ENCODE data around the gene ADGRG3.
"Not testable (repeated sequence)": the region's sequence is repeated elsewhere in the genome, so short reads cannot be mapped to it uniquely, and the experiment has no call there.

ADGRG3 gene

DNA sequence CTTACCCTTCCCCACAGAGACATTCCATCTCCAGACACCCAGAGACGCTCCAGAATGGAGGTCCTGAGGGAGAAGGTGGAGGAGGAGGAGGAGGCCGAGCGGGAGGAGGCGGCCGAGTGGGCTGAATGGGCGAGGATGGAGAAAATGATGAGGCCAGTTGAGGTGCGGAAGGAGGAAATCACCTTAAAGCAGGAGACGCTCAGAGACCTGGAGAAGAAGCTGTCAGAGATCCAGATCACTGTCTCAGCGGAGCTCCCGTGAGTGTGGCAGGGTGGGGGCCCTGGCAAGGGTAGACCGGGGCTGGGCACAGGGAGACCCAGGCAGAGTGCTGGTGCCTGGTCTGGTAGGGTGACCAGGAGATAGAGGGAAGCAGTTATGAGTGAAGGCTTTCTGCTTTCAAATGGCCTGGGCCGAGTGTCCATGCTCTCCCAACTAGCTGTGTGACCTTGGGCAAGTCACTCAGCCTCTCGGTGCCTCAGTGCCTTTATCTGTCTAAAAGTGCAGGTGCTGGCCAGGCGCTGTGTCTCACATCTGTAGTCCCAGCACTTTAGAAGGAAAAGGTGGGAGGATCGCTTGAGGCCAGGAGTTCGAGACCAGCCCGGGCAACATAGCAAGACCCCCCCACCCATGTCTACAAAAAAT lies 29.9 kb downstream of the ADGRG3 start:
- no peak for DNase-seq

DNA sequence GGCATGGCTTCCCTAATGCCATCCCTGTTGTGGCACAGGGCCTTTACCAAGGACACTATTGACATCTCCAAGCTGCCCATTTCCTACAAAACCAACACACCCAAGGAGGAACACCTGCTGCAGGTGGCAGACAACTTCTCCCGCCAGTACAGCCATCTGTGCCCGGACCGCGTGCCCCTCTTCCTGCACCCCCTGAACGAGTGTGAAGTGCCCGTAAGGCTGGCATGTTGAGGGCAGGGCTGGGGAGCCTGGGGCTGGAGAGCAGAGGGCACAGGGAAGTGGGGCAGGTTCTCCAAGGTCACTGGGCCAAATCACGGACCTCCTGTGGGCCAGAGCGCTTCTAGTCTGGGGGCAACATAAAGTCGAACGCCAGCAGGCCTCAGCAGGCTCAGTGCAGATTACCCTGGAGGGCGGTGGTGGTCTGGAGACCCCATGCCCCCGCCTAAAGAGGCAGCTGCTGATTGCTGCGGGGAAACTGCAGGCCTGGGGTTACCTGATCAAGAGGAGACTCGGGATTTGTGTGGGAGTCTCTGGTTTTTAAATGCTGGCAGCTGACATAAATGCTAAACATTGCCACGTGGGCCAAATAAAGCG lies 30.8 kb downstream of the ADGRG3 start:
- no peak for DNase-seq

DNA sequence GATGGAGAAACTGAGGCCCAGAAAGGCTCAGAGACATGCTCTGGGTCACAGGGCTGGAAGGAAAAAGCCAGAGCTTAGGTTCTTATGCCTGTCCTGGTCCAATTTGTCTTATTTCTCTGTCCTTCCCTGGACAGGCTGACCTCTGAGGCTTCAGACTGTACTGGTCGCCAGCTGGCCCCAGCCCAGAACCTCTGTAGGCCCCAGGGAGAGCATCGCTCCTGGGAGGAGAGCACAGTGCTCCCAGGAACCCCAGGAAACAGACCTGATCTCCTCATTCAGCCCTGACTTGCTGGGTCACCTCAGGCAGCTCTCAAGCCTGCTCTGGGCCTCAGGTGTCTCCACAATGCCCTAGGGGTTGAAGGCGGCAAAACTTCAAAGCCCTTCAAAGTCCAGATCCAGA lies 31.4 kb downstream of the ADGRG3 start:
- DNase-seq: no peak

DNA sequence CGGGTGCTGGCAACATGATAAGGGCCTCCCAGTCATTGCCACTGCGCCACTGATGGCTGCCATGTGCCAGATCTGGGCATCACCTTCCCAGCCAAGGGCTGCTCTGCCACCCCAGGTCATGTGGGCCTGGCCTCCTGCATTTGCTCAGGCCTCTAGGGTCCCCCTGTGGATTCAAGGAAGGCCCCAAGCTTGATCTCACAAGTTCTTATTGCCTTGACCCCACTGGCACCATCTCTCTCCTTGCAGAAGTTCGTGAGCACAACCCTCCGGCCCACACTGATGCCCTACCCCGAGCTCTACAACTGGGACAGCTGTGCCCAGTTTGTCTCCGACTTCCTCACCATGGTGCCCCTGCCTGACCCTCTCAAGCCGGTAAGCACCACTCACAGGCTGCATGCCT lies 31.8 kb downstream of the ADGRG3 start:
- no peak for DNase-seq

DNA sequence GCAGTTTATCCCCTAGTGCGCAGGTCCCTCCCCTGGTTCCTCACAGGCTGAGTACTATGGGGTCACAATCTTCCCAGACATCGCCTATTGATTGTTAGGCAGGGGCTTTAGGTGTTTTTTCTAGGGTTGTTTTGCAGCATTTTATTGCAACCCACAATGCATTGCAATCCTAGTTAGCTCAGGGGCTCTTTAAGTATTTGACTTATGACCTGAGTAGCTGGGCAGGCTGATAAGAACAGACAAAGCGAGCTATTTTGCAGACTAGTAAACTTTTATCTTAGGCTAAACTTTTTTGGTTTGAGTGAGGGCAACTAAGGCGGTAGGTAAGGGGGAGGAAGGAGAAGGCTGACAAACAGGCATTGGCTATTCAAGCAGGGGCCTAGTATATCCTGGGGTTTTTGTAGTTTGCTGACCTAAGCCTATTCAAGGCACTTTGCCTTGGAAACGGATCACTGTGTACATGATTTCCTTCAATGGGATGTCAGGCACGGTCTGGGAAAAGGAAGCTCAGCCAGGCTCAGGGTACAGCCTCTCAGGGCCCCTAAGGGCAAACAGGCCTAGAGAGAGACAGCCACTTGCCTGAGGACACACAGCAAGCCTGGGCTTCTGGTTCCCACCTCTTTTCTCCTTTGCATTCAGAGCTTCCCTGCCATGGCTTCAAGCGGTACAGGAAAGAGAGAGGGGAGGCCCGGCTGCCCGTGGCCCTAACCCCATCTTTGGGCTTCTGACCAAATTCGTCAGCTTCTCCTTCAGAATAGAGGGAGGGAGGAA lies 32.9 kb downstream of the ADGRG3 start:
- no peak for DNase-seq

DNA sequence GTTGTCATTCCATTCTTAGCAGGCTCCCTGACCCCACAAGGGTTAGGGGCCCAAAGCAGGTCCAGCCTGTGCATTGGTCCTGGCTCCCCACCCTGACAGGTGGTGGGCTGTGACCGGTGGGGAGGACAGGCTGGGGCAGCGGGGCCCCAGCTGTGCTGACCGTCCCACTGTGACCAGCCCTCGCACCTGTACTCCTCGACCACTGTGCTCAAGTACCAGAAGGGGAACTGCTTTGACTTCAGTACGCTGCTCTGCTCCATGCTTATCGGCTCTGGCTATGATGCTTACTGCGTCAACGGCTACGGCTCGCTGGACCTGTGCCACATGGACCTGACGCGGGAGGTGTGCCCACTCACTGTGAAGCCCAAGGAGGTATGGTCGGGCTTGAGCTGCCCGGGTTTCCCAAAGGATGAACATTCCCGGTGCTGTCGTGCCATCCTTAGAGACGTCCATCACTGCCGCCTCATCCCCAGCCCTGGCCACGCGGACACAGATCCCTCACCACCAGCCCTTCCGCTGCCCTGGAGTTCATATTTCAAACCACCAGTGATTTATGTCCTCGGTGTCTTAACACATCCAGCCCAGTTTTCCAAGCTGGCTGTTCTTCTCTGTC lies 33.8 kb downstream of the ADGRG3 start:
- DNase-seq: no peak

DNA sequence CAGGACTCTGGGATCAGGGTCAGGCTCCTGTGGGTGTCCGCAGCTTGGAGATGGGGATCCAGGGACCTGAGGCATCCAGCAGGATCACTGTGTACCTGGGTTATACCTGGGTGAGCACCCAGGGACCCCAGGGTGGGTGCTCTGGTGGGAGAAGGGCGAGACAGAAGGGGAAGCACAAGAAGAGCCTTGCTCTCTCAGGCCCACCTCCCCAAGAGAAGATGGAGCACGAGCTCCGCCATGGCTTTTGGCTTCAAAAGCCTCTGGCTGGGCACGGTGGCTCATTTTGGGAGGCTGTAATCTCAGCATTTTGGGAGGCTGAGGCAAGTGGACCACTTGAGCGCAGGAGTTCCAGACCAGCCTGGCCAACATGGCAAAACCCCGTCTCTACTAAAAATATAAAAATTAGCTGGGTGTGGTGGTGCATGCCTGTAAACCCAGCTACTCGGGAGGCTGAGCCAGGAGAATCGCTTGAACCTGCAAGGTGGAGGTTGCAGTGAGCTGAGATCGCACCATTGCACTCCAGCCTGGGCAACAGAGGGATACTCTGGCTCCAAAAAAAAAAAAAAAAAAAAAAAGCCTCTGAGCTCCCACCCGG lies 35.4 kb downstream of the ADGRG3 start:
- no peak for DNase-seq

DNA sequence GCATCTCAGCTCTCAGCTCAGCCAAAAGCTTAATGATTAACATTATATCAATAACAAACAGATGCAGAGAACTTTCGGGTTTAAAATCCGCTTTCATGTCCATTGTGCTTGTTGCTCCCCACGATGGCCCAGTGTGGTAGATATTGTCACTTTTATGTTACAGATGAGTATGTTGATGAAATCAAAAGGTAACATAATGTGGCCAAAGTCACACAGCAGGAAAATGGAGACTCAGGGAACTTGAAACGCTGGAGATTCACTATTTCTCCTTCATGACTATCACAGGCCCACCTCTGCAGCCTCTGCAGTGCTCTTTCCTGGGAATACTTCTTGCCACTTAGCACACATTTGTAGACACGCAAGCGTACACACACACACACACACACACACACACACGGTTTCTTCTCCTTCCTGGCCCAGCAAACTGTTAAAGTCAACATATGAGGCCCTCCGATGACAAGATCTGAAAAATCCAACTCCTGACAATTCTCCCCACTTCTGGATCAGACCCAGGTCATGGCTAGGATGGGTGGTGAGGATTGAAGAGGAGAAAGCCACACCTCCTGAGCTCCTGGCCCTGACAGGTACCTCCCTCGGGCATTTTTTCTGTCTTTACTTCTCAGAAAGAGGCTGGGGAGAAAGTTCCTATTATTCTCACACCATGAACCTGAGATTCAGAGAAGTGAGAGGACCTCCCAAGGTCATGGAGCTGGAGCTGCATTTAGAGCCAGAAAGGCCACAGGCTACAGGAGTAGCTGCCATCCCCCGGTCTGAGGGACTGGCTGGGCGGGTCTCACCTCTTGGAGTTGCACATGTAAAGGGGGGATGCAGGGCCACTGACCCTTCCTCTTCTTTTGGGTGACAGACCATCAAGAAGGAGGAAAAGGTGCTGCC lies 36.2 kb downstream of the ADGRG3 start:
- DNase-seq: no peak

DNA sequence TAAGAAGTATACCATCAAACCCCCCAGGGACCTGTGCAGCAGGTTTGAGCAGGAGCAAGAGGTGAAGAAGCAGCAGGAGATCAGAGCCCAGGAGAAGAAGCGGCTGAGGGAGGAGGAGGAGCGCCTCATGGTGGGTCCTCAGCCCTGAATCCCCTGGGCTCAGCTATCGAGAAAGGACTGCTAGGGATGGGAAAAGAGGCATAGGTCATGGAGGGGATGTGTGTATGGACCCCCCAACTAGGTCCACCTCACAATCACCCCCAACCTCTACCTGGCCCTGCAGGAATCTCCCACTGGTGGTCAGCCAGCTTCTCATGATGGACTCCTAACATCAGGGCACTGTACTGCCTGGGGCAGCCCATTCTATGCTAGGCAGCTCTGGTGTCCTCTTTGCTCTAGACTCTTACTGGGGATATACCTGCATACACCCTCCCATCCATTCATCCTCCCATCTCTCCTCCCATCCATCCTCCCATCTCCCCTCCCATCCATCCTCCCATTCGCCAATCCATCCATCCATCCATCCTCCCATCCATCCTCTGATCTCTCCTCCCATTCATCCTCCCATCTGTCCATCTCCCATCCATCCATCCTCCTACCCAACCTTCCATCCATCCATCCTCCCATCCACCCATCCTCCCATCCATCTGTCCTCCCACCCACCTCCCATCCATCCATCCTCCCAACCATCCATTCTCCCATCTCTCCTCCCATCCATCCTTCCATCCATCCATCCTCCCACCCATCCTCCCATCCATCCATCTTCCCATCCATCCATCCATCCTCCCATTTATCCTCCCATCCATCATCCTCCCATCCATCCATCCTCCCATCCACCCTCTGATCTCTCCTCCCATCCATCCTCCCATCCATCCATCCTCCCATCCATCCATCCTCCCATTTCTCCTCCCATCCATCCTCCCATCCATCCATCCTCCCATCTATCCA lies 37.1 kb downstream of the ADGRG3 start:
- DNase-seq: no peak

DNA sequence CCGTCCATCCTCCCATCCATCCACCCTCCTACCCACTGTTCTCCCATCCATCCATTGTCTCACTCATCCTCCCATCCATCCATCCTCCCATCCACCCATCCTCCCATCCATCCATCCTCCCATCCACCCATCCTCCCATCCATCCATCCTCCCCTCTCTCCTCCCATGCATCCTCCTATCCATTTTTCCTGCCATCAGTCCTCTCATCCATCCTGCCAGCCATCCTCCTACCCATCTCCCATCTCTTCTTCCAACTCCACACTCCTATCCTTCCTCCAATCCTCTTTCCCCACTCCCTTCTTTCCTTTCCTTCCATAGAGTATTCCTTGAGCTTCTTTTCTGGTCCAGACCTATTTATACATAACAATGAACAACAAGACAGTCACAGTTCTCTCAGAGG lies 38.6 kb downstream of the ADGRG3 start:
- no peak for DNase-seq

DNA sequence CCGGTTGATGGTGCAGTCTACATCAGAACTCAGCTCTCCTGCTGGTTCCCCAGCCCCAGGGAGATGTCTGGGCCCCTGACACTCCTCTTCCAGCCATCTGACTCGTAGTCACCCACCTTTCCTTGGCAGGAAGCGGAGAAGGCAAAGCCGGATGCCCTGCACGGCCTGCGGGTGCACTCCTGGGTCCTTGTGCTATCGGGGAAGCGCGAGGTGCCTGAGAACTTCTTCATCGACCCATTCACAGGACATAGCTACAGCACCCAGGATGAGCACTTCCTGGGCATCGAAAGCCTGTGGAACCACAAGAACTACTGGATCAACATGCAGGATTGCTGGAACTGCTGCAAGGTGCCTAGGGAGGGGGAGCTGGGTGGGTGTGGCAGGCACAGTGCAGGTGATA lies 39.2 kb downstream of the ADGRG3 start:
- no peak for DNase-seq

DNA sequence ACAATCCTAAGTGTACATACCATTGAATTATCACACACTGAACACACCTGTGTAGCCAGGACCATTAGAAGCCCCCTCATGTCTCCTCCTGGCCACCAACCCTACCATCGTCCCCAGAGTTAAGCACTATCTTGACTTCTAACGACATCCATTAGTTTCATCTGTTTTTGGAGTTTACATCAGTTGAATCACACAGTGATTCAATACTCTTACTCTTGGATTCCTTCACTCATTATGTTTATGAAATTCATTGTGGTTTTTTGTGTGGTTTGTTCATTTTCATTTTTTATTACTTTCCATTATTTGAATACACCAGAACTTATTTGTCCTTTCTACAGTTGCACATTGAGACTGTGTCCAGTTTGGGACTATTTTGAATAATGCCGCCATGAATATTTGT lies 40.1 kb downstream of the ADGRG3 start:
- DNase-seq: no peak

DNA sequence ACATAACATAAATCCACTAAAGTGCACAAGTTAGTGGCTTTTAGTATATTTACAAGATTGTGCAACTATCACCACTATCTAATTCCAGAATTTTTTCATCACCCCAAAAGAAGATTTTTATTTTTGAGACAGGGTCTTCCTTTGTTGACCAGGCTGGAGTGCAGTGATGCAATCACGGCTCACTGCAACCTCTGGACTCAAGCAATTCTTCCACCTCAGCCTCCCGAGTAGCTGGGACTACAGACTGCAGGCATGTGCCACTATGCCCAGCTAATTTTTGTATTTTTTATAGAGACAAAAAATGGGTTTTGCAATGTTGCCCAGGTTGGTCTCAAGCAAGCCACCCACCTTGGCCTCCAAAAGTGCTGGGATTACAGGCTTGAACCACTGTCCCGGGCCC lies 41.6 kb downstream of the ADGRG3 start:
- DNase-seq: no peak

DNA sequence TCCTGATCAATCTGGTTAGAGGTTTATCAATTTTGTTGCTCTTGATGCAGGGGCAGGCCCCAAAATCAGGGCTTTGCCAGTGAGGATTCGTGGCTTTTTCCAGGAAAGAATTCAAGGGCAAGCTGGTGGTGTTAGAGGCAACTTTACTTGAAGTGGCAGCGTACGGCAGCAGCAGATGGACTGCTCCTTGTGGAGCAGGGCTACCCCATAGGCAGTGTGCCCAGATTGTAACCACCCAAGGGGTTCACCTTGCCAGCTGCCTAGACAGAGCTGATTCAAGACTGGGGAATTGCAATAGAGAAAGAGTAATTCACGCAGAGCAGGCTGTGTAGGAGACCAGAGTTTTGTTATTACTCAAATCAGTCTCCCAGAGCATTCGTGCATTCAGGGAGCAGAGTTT lies 43.2 kb downstream of the ADGRG3 start:
- no peak for DNase-seq

DNA sequence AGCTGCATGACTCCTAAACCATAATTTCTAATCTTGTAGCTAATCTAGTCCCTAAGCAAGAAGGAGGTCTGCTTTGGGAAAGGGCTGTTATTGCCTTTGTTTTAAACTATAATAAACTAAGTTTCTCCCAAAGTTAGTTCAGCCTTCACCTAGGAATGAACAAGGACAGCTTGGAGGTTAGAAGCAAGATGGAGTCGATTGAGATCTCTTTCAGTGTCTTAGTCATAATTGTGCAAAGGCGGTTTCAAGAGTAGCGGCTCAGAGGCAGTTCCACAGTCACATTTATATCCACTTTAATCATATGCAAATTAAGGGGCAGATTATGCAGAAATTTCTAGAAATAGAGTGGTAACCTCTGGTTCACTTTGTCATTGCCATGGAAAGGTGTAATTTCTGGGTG lies 43.9 kb downstream of the ADGRG3 start:
- no peak for DNase-seq

DNA sequence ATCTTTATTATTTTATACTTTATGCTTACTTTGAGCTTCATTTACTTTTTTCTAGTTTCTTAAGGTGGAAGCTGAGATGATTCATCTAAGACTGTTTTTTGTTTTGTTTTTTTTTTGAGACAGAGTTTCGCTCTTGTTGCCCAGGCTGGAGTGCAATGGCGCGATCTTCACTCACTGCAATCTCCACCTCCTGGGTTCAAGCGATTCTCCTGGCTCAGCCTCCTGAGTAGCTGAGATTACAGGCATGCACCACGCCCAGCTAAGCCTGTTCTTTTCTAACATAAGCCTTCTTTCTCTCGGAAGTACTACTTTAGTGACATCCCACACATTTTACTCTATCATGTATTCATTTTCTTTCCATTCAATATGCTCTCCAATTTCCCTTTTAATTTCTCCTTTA lies 44.5 kb downstream of the ADGRG3 start:
- not testable (repeated sequence) for DNase-seq

DNA sequence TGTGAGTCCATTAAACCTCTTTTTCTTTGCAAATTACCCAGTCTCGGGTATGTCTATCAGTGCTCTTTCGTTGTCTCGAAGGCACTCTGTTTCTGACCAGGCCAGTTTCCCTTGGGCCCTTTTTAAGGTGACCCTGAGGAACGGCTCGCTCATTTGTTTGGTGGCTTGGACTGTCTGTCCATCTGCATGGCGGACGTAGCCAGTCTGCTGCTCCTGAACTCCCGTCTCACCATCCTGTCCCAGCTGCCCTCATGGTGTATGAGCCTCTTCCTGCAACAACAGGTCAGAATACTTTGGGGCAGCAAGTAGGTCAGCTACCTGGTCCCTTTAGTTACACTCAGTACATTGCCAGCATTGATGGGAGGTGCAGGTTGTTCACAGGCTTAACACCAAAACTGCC lies 45.5 kb downstream of the ADGRG3 start:
- no peak for DNase-seq

DNA sequence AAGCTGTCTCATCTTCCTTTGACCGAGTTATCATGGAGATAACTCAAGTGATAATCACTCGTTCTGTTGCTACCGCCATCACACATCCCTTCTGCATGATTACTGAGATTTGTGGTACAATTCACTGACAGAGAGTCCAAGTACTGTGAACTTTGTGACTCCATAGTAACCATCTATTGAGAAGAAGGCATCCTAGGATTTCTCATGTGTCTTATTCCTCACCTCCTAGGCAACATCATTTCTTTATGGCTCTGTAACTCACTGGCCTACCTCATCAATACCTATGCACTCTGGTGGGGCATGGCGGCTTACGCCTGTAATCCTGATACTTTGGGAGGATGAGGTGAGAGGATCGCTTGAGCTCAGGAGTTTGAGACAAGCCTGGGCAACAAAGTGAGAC lies 45.9 kb downstream of the ADGRG3 start:
- no peak for DNase-seq

DNA sequence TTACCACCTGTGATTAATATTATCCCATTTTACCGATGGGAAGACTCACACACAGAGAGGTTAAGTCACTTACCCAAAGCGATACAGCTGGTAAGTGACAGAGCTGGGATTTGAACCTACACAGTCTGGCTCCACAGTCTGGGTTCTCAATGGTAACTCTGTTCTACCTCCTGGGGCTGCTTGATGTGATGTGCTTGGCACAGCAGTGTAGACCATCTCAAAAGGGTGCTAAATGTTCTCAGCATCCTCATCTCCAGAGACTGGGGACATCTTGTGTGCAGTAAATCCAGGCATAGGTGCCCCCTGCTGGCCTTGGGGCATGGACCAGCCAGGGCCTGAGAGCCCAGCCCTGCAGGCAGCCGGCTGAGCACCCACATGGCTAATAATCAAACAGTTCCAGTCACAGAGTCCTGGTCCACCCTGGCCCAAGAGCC lies 52.1 kb downstream of the ADGRG3 start:
- peak; percentile 46 to 64 for DNase-seq

DNA sequence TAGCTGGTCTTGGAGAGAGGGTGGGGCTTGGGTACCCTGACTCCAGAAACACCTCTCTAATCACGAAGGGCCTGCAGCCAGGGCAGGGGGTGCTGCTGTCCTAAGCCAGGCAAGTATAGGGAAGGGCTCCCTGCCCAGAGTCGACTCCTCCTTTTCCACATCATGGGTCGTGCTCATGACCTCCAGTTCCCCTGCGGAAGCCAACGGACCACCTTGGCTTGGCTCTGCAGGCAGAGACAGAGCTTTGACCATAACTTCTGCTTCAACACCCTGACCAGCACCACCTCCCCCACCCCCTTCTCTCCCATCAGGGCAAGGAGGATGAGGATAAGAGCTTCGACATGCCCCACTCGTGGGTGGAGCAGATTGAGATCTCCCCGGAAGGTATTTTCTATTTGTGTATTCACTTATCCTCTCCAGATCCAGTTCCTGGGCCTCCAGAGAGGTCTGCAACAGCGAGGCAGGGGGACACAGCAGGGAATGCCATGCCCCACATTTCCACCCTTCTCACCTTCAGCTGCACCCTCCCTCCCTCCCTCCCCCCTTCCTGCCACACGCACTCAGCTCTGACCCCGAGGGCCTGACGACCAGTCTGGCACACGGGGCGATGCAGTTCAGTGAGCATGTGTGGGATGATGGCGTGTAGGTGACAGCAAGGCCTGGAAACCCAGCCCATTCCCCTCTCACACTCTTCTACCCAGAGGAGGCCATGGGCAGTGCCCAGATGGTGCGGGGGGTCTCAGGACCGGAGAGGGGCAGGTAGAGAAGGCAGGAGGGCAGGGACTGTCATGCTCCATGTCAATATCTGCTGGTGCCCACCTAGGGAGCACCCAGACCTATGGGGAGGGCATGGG lies 53.5 kb downstream of the ADGRG3 start:
- no peak for DNase-seq

DNA sequence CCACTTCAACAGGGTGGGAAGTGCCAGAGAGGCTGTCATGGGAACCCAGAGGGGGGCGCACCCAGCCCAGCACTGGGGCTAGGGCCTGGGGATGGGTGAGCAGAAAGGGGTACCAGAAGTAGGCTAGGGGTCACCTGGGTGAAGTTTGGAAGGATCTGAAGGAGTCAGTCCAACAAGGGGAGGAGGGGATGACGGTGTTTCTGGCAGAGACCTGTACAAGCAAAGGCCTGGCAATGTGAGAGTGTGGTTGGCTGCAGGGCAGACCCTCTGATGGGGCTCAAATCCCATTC lies 54.0 kb downstream of the ADGRG3 start:
- no peak for DNase-seq
